Lung (tissue), 16 donors: ENCODE results near the gene STARD3NL. TPM values are rescaled to one million over a fixed set of nuclear protein-coding genes. Genes with fewer than 3 reads are reported as not detected.

Source experiments
- ATAC-seq: fragments of 200-7000 bp; cut with Tn5 transposase; one replicate; pipeline ENCODE4 v1.9.1; 2020; ENCODE audit warnings: moderate number of reproducible peaks; ENCODE audit not compliant: insufficient read depth, low FRiP score
- DNase-seq, 3 donors: peaks; one replicate each; pipeline ENCODE4 v3.0.0-alpha.2; 2013 to 2017
- H3K27ac ChIP-seq, 2 donors: one replicate each; pipeline ENCODE4 v1.5.1; 2013; ENCODE audit warnings: mild to moderate bottlenecking in 2 of 2, moderate library complexity in 2 of 2, control low read depth in 1 of 2, inconsistent platforms in 1 of 2, low read depth in 1 of 2, low read length in 1 of 2
- H3K27me3 ChIP-seq, 3 donors: one replicate each; pipeline ENCODE4 v1.5.1; 2013; ENCODE audit warnings: low read length in 2 of 3; ENCODE audit not compliant: control insufficient read depth in 3 of 3, insufficient read depth in 3 of 3
- H3K36me3 ChIP-seq, 4 donors: one replicate each; pipeline ENCODE4 v1.5.1; 2013; ENCODE audit warnings: low read length in 4 of 4, mild to moderate bottlenecking in 1 of 4, moderate library complexity in 1 of 4; ENCODE audit not compliant: control insufficient read depth in 4 of 4, insufficient read depth in 4 of 4
- H3K4me1 ChIP-seq, 5 donors: one replicate each; pipeline ENCODE4 v1.5.1; 2013; ENCODE audit warnings: low read length in 5 of 5, mild to moderate bottlenecking in 2 of 5, moderate library complexity in 1 of 5; ENCODE audit not compliant: control insufficient read depth in 5 of 5, insufficient read depth in 5 of 5
- H3K4me3 ChIP-seq: one replicate; pipeline ENCODE4 v1.5.1; 2013; ENCODE audit warnings: mild to moderate bottlenecking, control low read depth, moderate library complexity
- H3K9ac ChIP-seq, 2 donors: one replicate each; pipeline ENCODE4 v1.5.1; 2013; ENCODE audit warnings: low read length in 2 of 2, control low read depth in 1 of 2; ENCODE audit not compliant: insufficient read depth in 1 of 2
- H3K9me3 ChIP-seq, 4 donors: one replicate each; pipeline ENCODE4 v1.5.1; 2013; ENCODE audit warnings: low read length in 3 of 4, mild to moderate bottlenecking in 1 of 4, moderate library complexity in 1 of 4; ENCODE audit not compliant: control insufficient read depth in 4 of 4, insufficient read depth in 3 of 4
- CTCF ChIP-seq: IDR thresholded peaks from 2 replicates; pipeline ENCODE4 v1.5.1; 2012; ENCODE audit warnings: mild to moderate bottlenecking; ENCODE audit errors: control extremely low read depth, extremely low read depth
- WGBS, 2 donors: extraction: QIAGEN DNeasy Blood & Tissue Kit; methylation state at CpG; one replicate each; pipeline ENCODE4 v1.1.7; 2013; 5-methylcytosine and 5-hydroxymethylcytosine counted together
- long read RNA-seq, 5 donors: transcript quantifications; one replicate each; lab custom pipeline, GENCODE V29; 2026
- polyA plus RNA-seq, 2 donors: library from polyadenylated mRNA; stranded (reverse); fragments of 200-250 nt; gene quantifications; one replicate each; pipeline ENCODE4 v1.2.1, GENCODE V29; 2013
- total RNA-seq, 2 donors: library from RNA; depleted of rRNA in 1 of 2; stranded (reverse); fragments of >200 nt in 1 of 2; gene quantifications; one replicate each; pipeline ENCODE4 v1.2.1, GENCODE V29; 2014 to 2021
- donor health status: control.
- donor health status: control.
- donor health status: Bipolar disorder and iron deficiency.
- donor health status: healthy.
- donor health status: DM: yes; HTN: yes; CAD: no.

Gene STARD3NL, protein sequence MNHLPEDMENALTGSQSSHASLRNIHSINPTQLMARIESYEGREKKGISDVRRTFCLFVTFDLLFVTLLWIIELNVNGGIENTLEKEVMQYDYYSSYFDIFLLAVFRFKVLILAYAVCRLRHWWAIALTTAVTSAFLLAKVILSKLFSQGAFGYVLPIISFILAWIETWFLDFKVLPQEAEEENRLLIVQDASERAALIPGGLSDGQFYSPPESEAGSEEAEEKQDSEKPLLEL
- total RNA-seq, result 10 to 100 TPM; 59.5 to 87.1 TPM
- 10 to 100 TPM; 33.6 to 61.1 TPM for polyA plus RNA-seq
- long read RNA-seq, donor 1, transcript STARD3NL-202 (10 exons, 1,365 nt), result minor isoform, 6 of 43 reads
- long read RNA-seq, donor 1, transcript STARD3NL-201 (9 exons, 1,728 nt), result major isoform, 25 of 43 reads
- long read RNA-seq, donor 1, partial matches to known transcripts, result 10 of 43 reads
- long read RNA-seq, donor 1, other reads (novel, unspliced or antisense), result 0 of 43 reads
- long read RNA-seq, donor 2, transcript STARD3NL-201 (9 exons, 1,728 nt), result major isoform, 8 of 9 reads
- long read RNA-seq, donor 2, partial matches to known transcripts, result 0 of 9 reads
- long read RNA-seq, donor 2, other reads (novel, unspliced or antisense), result 0 of 9 reads
- long read RNA-seq, donor 3, transcript STARD3NL-201 (9 exons, 1,728 nt), result major isoform, 9 of 11 reads
- long read RNA-seq, donor 3, partial matches to known transcripts, result 0 of 11 reads
- long read RNA-seq, donor 3, other reads (novel, unspliced or antisense), result 0 of 11 reads
- long read RNA-seq, donor 4, transcript STARD3NL-201 (9 exons, 1,728 nt), result major isoform, 5 of 13 reads
- long read RNA-seq, donor 4, partial matches to known transcripts, result 7 of 13 reads
- long read RNA-seq, donor 4, other reads (novel, unspliced or antisense), result 0 of 13 reads
- long read RNA-seq, donor 5, transcript STARD3NL-201 (9 exons, 1,728 nt), result major isoform, 32 of 43 reads
- long read RNA-seq, donor 5, partial matches to known transcripts, result 9 of 43 reads
- long read RNA-seq, donor 5, other reads (novel, unspliced or antisense), result 0 of 43 reads

- no peak for TF ChIP-seq CTCF
- 0 to 1% methylated on average over 51 of the region's 51 CpGs for WGBS, 2 donors
- Histone ChIP-seq H3K9ac (peak within 1 kb of the TSS; percentile 86 to 97), H3K36me3 (no peaks in the 10 kb centered on the region), H3K9me3 (no peaks in the 10 kb centered on the region), H3K27me3 (no peaks in the 10 kb centered on the region), H3K4me1 (peaks cover 0 to 22% (median 12%) of the 10 kb centered on the region in 5 donors), H3K27ac (peak within 1 kb of the TSS; percentile 85 to 97), H3K4me3 (peak within 1 kb of the TSS; percentile 83)
- peak; percentile 97 for ATAC-seq
- peak; percentile 99 to 100 (median 100) for DNase-seq
Measured at GRCh38 chr7:38178004-38178694, at the start of gene STARD3NL. Gene STARD3NL, plus strand, starts transcription at chr7:38178245. Its CDS starts 29,260 bp downstream, at chr7:38207505.

DNA sequence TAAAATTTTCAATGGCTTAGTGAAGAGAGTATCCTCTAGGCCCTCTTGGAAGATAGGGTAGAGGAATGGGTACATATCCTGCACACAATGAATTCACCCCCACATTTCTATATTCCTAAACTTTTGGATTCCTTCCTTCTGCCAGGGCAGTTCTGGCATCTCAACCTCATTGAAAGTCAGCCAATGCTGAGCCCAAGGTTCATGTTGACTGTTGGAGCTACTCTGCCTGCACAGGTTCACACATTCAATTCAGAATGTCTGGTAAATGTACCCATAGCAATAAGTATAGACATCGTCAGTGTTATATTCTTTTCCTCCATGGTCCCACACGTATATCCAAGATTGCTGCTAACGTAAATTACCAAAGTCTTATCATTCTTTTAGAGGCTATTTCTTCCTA lies 48.9 kb upstream of the STARD3NL start:
- 92 to 94% methylated on average over 3 of the region's 3 CpGs for whole genome bisulfite sequencing, 2 donors
- ATAC-seq (no peak), DNase-seq (no peak)
- TF ChIP-seq CTCF, result no peak
- Histone ChIP-seq H3K9me3 (peaks cover 0 to 2% (median 0%) of the 10 kb centered on the region in 4 donors), H3K27me3 (no peaks in the 10 kb centered on the region), H3K27ac (no peak overlapping the region), H3K4me1 (no peaks in the 10 kb centered on the region), H3K9ac (no peak overlapping the region), H3K4me3 (no peak overlapping the region), H3K36me3 (no peaks in the 10 kb centered on the region)

- WGBS, 2 donors, result 88 to 96% methylated on average over 2 of the region's 2 CpGs
Measured at GRCh38 chr7:38129579-38129978, 48.5 kb upstream of the STARD3NL start.

More at GRCh38 chr7:38129579-38129978, 48.5 kb upstream of the STARD3NL start:
- Histone ChIP-seq H3K4me1 (no peaks in the 10 kb centered on the region), H3K9me3 (peaks cover 0 to 2% (median 0%) of the 10 kb centered on the region in 4 donors), H3K27ac (no peak overlapping the region), H3K9ac (no peak overlapping the region), H3K27me3 (no peaks in the 10 kb centered on the region), H3K36me3 (no peaks in the 10 kb centered on the region), H3K4me3 (no peak overlapping the region)
- TF ChIP-seq CTCF, result no peak
- no peak for DNase-seq
- ATAC-seq, result no peak
